NT2/D1 (cell line): ENCODE results near the gene ZNF692.
A peak's percentile ranks its signal among the peaks of the same experiment; 100 is the strongest.

Source experiments
- DNase-seq: peaks from one replicate; pipeline ENCODE4 v3.0.0-alpha.2; 2011; ENCODE audit warnings: low read depth, low spot score
- H3K27me3 ChIP-seq: 2 replicates; pipeline ENCODE4 v1.6.0; 2011; ENCODE audit warnings: mild to moderate bottlenecking; ENCODE audit not compliant: insufficient read length, insufficient read depth
- H3K36me3 ChIP-seq: 2 replicates; pipeline ENCODE4 v1.6.1; 2011; ENCODE audit warnings: mild to moderate bottlenecking, low read length, mixed read lengths; ENCODE audit not compliant: insufficient read depth, insufficient read length
- H3K4me1 ChIP-seq: 2 replicates; pipeline ENCODE4 v1.5.1; 2011; ENCODE audit not compliant: insufficient read depth, insufficient read length
- H3K4me3 ChIP-seq: 2 replicates; pipeline ENCODE4 v1.5.1; 2011; ENCODE audit warnings: low read depth; ENCODE audit not compliant: insufficient read length
- H3K9ac ChIP-seq: 2 replicates; pipeline ENCODE4 v1.6.0; 2011; ENCODE audit warnings: low read depth; ENCODE audit not compliant: insufficient read length
- H3K9me3 ChIP-seq: 2 replicates; pipeline ENCODE4 v1.5.1; 2011; ENCODE audit warnings: mild to moderate bottlenecking, low read length; ENCODE audit not compliant: insufficient read depth
- SUZ12 ChIP-seq: IDR thresholded peaks from 2 replicates; pipeline ENCODE4 v1.6.1; 2011; ENCODE audit not compliant: insufficient read length, insufficient read depth; ENCODE audit errors: extremely low read depth
- YY1 ChIP-seq: IDR thresholded peaks from 2 replicates; pipeline ENCODE4 v1.6.1; 2011; ENCODE audit not compliant: insufficient read length, insufficient read depth
- ZNF274 ChIP-seq: IDR thresholded peaks from 2 replicates; pipeline ENCODE4 v1.6.1; 2011; ENCODE audit warnings: mild to moderate bottlenecking, low read depth, low read length

ZNF692 gene

DNA sequence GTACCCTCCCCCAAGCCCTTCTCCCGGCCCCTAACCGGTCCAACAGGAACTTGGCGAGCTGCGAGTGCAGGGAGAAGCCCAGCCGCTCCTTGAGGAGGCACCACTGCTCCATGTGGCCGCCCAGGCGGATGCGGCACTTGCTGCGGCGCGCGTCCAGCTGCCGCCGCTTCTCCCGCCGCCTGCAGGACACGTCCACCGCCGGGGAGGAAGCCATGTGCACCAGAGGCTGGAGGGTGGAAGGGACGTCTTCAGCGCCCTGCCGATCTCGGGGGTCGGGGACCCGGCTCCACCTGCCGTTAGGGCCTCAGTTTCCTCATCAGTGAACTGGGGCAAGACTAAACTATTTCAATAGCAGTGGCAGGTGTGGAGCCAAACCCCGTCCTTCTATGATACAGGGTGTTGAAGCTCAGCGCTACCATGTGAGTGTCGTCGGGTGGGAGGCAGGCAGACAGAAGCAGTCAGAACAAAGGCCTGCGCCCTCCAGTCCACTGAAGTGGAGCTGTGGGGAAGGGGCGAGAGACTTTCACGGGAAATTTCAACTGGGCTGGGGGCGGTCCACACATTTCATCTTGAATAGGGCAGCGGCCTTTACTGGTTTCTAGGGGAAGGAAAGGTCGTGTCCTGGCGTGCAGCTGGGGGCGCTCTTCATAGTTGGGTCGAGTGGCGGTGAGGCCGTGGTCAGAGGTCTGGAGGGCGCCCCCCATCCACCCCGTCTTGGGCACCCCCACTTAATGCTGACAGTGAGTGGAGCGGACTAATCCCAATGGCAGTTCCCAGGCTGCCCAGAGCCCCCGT is 592 bp downstream of the ZNF692 start:
- no peaks in the 10 kb centered on the region for H3K9me3 ChIP-seq
- peak overlapping the region; percentile 81 for H3K4me3 ChIP-seq
- DNase-seq, result no peak
- TF ChIP-seq SUZ12 (no peak), YY1 (no peak), ZNF274 (no peak)
- H3K4me1 ChIP-seq, result peaks cover 10% of the 10 kb centered on the region
- H3K9ac ChIP-seq, result peak overlapping the region; percentile 95
- peaks cover 25% of the 10 kb centered on the region for H3K27me3 ChIP-seq
- peaks cover 41% of the 10 kb centered on the region for H3K36me3 ChIP-seq

DNA sequence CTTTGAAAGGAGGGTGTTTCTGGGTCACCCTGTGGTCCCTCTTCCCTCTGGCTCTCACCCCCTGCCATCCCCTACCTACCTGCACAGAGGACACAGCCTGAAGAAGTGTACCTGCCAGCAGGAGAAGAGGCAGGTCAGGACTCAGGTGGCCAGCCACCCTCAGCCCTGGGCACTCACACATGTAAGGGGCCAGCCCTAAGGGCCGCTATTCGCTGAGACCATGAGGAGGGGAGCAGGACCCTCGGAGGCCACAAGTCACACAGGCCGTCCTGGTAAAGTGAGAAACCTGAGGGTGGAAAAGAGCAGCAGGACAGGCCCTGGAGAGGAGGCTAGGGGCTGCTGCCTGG is 1.2 kb downstream of the ZNF692 start:
- no peak for DNase-seq
- H3K36me3 ChIP-seq, result peaks cover 46% of the 10 kb centered on the region
- H3K27me3 ChIP-seq, result peaks cover 19% of the 10 kb centered on the region
- no peak for TF ChIP-seq ZNF274
- TF ChIP-seq YY1, result no peak
- TF ChIP-seq SUZ12, result no peak
- peak overlapping the region; percentile 81 for H3K4me3 ChIP-seq
- peak overlapping the region; percentile 95 for H3K9ac ChIP-seq
- peaks cover 10% of the 10 kb centered on the region for H3K4me1 ChIP-seq
- no peaks in the 10 kb centered on the region for H3K9me3 ChIP-seq

DNA sequence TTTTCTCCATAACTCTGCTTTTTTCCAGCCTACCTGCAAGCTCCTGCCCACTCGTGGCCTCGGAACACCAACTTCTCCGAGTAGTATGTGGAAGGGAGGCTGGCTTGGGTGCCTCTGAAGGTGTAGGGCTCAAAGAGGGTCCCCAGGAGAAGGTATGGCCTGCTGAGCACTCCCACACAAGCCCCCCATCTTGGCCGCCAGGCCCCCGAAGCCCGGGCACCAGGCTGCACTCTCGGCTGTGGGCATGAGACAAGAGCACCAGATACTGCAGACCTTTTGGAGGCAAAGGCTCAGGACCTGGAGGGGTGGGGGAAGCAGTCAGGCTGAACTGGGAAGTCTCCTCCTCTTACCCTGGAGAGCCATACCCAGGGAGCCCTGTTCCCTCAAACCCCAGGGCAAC is 1.7 kb downstream of the ZNF692 start:
- peak overlapping the region; percentile 95 for H3K9ac ChIP-seq

DNA sequence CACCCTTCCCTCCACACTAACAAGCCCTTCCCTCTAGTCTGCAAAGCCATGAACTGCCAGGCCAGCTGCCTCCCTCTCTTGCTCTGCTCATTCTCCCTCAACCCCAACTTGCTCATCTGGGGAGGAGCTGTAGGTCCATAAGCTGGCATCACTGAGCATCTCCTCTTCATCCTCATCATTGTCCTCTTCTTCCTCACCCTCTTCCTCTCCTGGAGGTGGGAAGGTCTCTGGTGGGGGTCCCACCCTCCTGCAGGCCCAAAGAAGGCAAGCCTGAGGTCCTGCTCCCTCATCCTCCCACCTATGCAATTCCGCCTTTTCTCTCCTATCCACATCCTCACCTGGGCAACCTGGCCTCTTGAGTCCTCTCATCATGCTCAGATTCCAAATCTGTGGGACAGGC is 2.7 kb downstream of the ZNF692 start:
- no peaks in the 10 kb centered on the region for H3K9me3 ChIP-seq
- no peak for TF ChIP-seq YY1
- TF ChIP-seq ZNF274, result no peak
- TF ChIP-seq SUZ12, result no peak
- peaks cover 4% of the 10 kb centered on the region for H3K27me3 ChIP-seq
- DNase-seq, result no peak
- H3K4me1 ChIP-seq, result peaks cover 10% of the 10 kb centered on the region
- no peak overlapping the region for H3K9ac ChIP-seq
- peaks cover 61% of the 10 kb centered on the region for H3K36me3 ChIP-seq
- H3K4me3 ChIP-seq, result no peak overlapping the region

More for the DNA sequence above, 1.7 kb downstream of the ZNF692 start:
- DNase-seq, result no peak
- Histone ChIP-seq H3K9me3 (no peaks in the 10 kb centered on the region), H3K4me1 (peaks cover 10% of the 10 kb centered on the region), H3K4me3 (peak overlapping the region; percentile 81), H3K36me3 (peaks cover 51% of the 10 kb centered on the region), H3K27me3 (peaks cover 14% of the 10 kb centered on the region)
- TF ChIP-seq YY1, result no peak
- TF ChIP-seq SUZ12, result no peak
- TF ChIP-seq ZNF274, result no peak

DNA sequence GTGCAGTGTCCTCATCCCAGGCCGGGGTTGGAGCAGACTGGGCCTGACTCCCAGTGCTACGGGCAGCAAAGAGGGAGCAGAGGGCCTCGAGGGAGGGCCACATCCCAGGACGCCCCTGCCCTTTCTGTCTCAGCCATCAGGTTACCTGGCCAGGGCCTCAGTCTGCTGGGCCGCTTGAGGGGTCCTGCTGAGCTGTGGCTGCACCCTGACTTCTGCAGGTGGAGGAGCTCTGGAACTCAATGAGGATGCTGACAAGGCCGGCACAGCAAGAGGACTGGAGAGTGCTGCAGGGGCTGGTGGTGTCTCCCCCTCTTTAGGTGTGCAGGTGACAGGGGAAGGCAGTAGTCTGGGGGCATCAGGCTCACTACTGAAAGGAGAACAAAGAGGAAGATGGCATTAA is 3.3 kb downstream of the ZNF692 start:
- TF ChIP-seq ZNF274 (no peak), SUZ12 (no peak), YY1 (no peak)
- H3K4me1 ChIP-seq, result peaks cover 10% of the 10 kb centered on the region
- no peak for DNase-seq
- peaks cover 66% of the 10 kb centered on the region for H3K36me3 ChIP-seq
- no peaks in the 10 kb centered on the region for H3K27me3 ChIP-seq
- H3K9me3 ChIP-seq, result no peaks in the 10 kb centered on the region
- no peak overlapping the region for H3K9ac ChIP-seq
- no peak overlapping the region for H3K4me3 ChIP-seq

DNA sequence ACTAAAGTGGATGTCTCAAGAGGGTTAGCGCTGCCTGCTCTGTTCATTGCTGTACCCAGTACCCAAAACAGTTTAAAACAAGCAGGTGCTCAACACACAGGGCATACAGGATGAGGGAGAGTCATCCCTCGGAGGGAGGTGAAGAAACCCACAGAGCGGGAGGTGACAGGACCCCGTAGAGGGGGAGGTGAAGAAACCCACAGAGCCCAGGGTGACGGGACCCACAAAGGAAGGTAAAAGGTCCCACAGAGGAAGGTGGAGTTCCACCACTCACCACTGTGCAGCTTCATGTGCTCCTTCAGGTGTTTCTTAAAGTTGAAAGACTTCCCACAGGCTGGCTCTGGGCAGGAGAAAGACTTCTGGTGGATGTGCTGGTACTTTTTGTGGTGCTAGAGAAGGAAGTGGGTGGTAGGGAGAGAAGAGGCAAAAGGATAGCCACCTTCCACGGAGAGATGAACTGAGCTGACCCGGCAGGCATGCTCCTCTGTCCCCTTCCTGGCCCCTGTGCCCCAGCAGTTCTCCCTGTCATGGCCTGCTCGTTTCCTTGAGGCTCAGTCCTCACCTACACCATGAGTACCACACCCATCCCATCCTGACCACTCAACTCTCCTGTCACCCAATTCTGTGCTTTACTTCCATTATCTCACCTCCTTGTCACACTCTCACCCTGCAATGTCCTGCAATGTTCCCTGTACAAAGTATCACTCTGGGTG is 5.1 kb downstream of the ZNF692 start:
- no peak overlapping the region for H3K4me3 ChIP-seq
- no peak for DNase-seq
- H3K27me3 ChIP-seq, result no peaks in the 10 kb centered on the region
- H3K9ac ChIP-seq, result no peak overlapping the region
- H3K9me3 ChIP-seq, result no peaks in the 10 kb centered on the region
- H3K4me1 ChIP-seq, result peaks cover 7% of the 10 kb centered on the region
- H3K36me3 ChIP-seq, result peaks cover 84% of the 10 kb centered on the region
- TF ChIP-seq ZNF274 (no peak), SUZ12 (no peak), YY1 (no peak)
